Measurements from ENCODE around the gene PFKFB2.

DNA sequence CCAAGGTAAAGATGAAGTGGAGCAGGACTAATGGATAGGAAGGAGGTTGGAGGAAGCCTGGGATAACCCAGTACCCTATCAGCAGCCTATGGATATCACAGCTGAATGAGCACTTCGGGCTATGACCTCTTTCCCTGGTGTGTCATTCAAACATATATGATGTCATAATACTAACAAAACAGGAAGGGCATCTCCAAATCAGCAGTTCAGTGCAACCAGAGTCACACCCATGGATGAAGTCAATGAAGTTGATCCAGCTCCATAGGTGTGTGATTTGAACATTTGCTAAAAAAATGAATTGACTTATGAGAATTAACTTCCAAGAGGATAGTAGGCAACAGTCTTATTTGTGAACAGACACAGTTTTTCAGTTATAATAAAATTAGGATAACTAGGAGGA, 18.9 kb upstream of the PFKFB2 start:
- TF ChIP-seq POLR2A (IDR thresholded peaks at IDR 0.05; ENCODE audit: low read length), result no peak
- TF ChIP-seq GATA1 (IDR thresholded peaks at IDR 0.05; ENCODE audit: low read depth, low read length), result no peak

Measured in erythroblast (primary cell).